H1 (cell line): ENCODE measurements around the gene NOXO1. TPM values are rescaled to one million over a fixed set of nuclear protein-coding genes. Genes with fewer than 3 reads are reported as not detected.

Experiments
- CTCF ChIA-PET: fragments of 300-600 bp; sonication (Branson Sonifier 250); formaldehyde crosslinking; loops from one replicate; lab custom pipeline; 2021; ENCODE audit not compliant: partially characterized antibody; lab: Charles Lee
- POLR2A ChIA-PET: fragments of 300-600 bp; sonication (Branson Sonifier 250); formaldehyde crosslinking; loops from one replicate; lab custom pipeline; 2021; ENCODE audit warnings: inconsistent platforms; ENCODE audit not compliant: partially characterized antibody; lab: Charles Lee
- DNase-seq, 2 experiments: peaks; one replicate each; pipeline versions ENCODE4 v3.0.0 to v3.0.0-alpha.2; 2010 to 2022; ENCODE audit warnings: low spot score in 2 of 2, low read depth in 1 of 2, mixed read lengths in 1 of 2
- FAIRE-seq: peaks from 2 replicates; lab custom pipeline; 2011; peaks lifted over from hg19 to GRCh38; lab: Jason Lieb, UNC
- H2AFZ ChIP-seq: 2 replicates; pipeline ENCODE4 v1.8.1; 2012; ENCODE audit warnings: low read length, inconsistent platforms
- H2AK5ac ChIP-seq: 2 replicates; pipeline ENCODE4 v1.6.1; 2013; ENCODE audit warnings: low read depth, low read length
- H2BK120ac ChIP-seq: replicated peaks from 2 replicates; pipeline ENCODE3; 2013; ENCODE audit warnings: low read depth, low read length, inconsistent platforms
- H2BK12ac ChIP-seq: 2 replicates; pipeline ENCODE4 v1.6.1; 2013; ENCODE audit warnings: low read depth, low read length
- H2BK15ac ChIP-seq: 2 replicates; pipeline ENCODE4 v1.6.1; 2013; ENCODE audit warnings: low read length
- H2BK20ac ChIP-seq: 2 replicates; pipeline ENCODE4 v1.6.1; 2013; ENCODE audit warnings: low read length
- H2BK5ac ChIP-seq: 2 replicates; pipeline ENCODE4 v1.6.1; 2013; ENCODE audit warnings: low read depth, low read length
- H3K14ac ChIP-seq: 2 replicates; pipeline ENCODE4 v1.6.1; 2013; ENCODE audit warnings: inconsistent platforms; ENCODE audit not compliant: insufficient read length
- H3K18ac ChIP-seq: 2 replicates; pipeline ENCODE4 v1.6.1; 2013; ENCODE audit warnings: low read length; ENCODE audit errors: extremely low read depth
- H3K23ac ChIP-seq: 2 replicates; pipeline ENCODE4 v1.6.1; 2013; ENCODE audit warnings: inconsistent platforms; ENCODE audit not compliant: insufficient read length
- H3K23me2 ChIP-seq: 2 replicates; pipeline ENCODE4 v1.6.1; 2013; ENCODE audit warnings: low read depth, low read length
- H3K27ac ChIP-seq: 2 replicates; pipeline ENCODE4 v1.6.1; 2011; ENCODE audit warnings: low read depth, low read length, inconsistent platforms
- H3K27me3 ChIP-seq, 4 experiments: replicated peaks in 1 of 4; 1 replicate in 1 of 4; 2 replicates in 3 of 4; pipeline versions ENCODE4 v1.6.1 to v1.8.1; 2011 to 2013; ENCODE audit warnings: low read length in 3 of 4, mild to moderate bottlenecking in 3 of 4, inconsistent platforms in 2 of 4, mixed read lengths in 2 of 4, moderate library complexity in 1 of 4; ENCODE audit not compliant: control insufficient read depth in 3 of 4, insufficient read depth in 3 of 4; ENCODE audit errors: extremely low read depth in 1 of 4
- H3K36me3 ChIP-seq, 4 experiments: 2 replicates each; pipeline versions ENCODE4 v1.6.1 to v1.8.1; 2011 to 2013; ENCODE audit warnings: mild to moderate bottlenecking in 4 of 4, low read length in 3 of 4, moderate library complexity in 2 of 4, control low read depth in 1 of 4, inconsistent platforms in 1 of 4; ENCODE audit not compliant: insufficient read depth in 4 of 4, control insufficient read depth in 2 of 4
- H3K4ac ChIP-seq: replicated peaks from 2 replicates; pipeline ENCODE3; 2013; ENCODE audit warnings: low read length, low read depth, mixed read lengths, inconsistent platforms; ENCODE audit not compliant: insufficient read length
- H3K4me1 ChIP-seq, 4 experiments: replicated peaks in 1 of 4; 1 replicate in 1 of 4; 2 replicates in 3 of 4; pipeline versions ENCODE4 v1.6.1 to v1.8.1; 2011 to 2013; ENCODE audit warnings: low read length in 3 of 4, inconsistent platforms in 2 of 4, mixed read lengths in 1 of 4; ENCODE audit not compliant: insufficient read depth in 4 of 4, control insufficient read depth in 3 of 4
- H3K4me2 ChIP-seq, 2 experiments: 2 replicates each; pipeline versions ENCODE4 v1.6.1 to v1.8.1; 2011 to 2013; ENCODE audit warnings: low read depth in 2 of 2, low read length in 2 of 2, control low read depth in 1 of 2, inconsistent platforms in 1 of 2, mild to moderate bottlenecking in 1 of 2; ENCODE audit not compliant: insufficient read depth in 1 of 2
- H3K4me3 ChIP-seq, 4 experiments: fragments of 200-600, 300-600 bp in 1 of 4; sonication (generic), shearing (Covaris generic), sonication (Bioruptor Twin) in 1 of 4; 2 replicates each; pipeline versions ENCODE4 v1.5.1 to v1.8.1; 2011 to 2016; ENCODE audit warnings: low read length in 4 of 4, low read depth in 3 of 4, control low read depth in 2 of 4, inconsistent platforms in 2 of 4, mild to moderate bottlenecking in 2 of 4, mixed read lengths in 1 of 4, moderate library complexity in 1 of 4; ENCODE audit not compliant: insufficient read depth in 2 of 4; ENCODE audit errors: extremely low read depth in 1 of 4
- H3K56ac ChIP-seq: replicated peaks from 2 replicates; pipeline ENCODE3; 2013; ENCODE audit warnings: low read depth, mild to moderate bottlenecking, mixed read lengths, low read length, inconsistent platforms; ENCODE audit not compliant: insufficient read length
- H3K79me1 ChIP-seq: 2 replicates; pipeline ENCODE4 v1.6.1; 2013; ENCODE audit warnings: low read depth, low read length, control low read depth
- H3K79me2 ChIP-seq, 2 experiments: 2 replicates each; pipeline versions ENCODE4 v1.6.1 to v1.8.1; 2012 to 2013; ENCODE audit warnings: low read length in 2 of 2, mild to moderate bottlenecking in 2 of 2, inconsistent platforms in 1 of 2; ENCODE audit not compliant: insufficient read depth in 2 of 2, control insufficient read depth in 1 of 2
- H3K9ac ChIP-seq, 4 experiments: replicated peaks in 1 of 4; 1 replicate in 1 of 4; 2 replicates in 3 of 4; pipeline versions ENCODE4 v1.6.1 to v1.8.1; 2011 to 2013; ENCODE audit warnings: low read depth in 3 of 4, low read length in 3 of 4, control low read depth in 2 of 4, mild to moderate bottlenecking in 2 of 4, moderate library complexity in 2 of 4, inconsistent platforms in 1 of 4; ENCODE audit errors: extremely low read depth in 1 of 4
- H3K9me3 ChIP-seq, 2 experiments: 2 replicates each; pipeline versions ENCODE4 v1.6.1 to v1.8.1; 2012 to 2013; ENCODE audit warnings: mild to moderate bottlenecking in 2 of 2, moderate library complexity in 2 of 2, control low read depth in 1 of 2, inconsistent platforms in 1 of 2, low read depth in 1 of 2, low read length in 1 of 2, mixed read lengths in 1 of 2; ENCODE audit not compliant: insufficient read depth in 2 of 2
- H4K20me1 ChIP-seq, 2 experiments: replicated peaks in 1 of 2; 2 replicates each; pipeline versions ENCODE3 to v1.8.1; 2011 to 2013; ENCODE audit warnings: inconsistent platforms in 2 of 2, low read length in 2 of 2, mild to moderate bottlenecking in 1 of 2; ENCODE audit not compliant: insufficient read depth in 2 of 2, control insufficient read depth in 1 of 2
- H4K5ac ChIP-seq: 2 replicates; pipeline ENCODE4 v1.6.1; 2013; ENCODE audit warnings: low read length, low read depth, mixed read lengths, inconsistent platforms; ENCODE audit not compliant: insufficient read length
- H4K8ac ChIP-seq: 2 replicates; pipeline ENCODE4 v1.8.0; 2013; ENCODE audit warnings: mild to moderate bottlenecking, moderate library complexity, low read length, inconsistent platforms; ENCODE audit not compliant: insufficient read depth; ENCODE audit errors: extremely low read depth
- H4K91ac ChIP-seq: replicated peaks from 2 replicates; pipeline ENCODE3; 2013; ENCODE audit warnings: low read length, mixed read lengths, inconsistent platforms; ENCODE audit not compliant: insufficient read length
- ASH2L ChIP-seq: fragments of 200-600, 300-600 bp; sonication (generic); IDR thresholded peaks from one replicate; pipeline ENCODE4 v1.7.1; 2017; ENCODE audit warnings: low read length
- CHD2 ChIP-seq: IDR thresholded peaks from 2 replicates; pipeline ENCODE4 v1.6.1; 2012; ENCODE audit warnings: low read length, improper control_type of control experiment
- CREB1 ChIP-seq: IDR thresholded peaks from 2 replicates; pipeline ENCODE4 v1.6.1; 2012; ENCODE audit warnings: inconsistent platforms
- CTCF ChIP-seq, 3 experiments: IDR thresholded peaks; 1 replicate in 2 of 3; 2 replicates in 1 of 3; pipeline versions ENCODE4 v1.5.1 to v1.6.1; 2011; ENCODE audit warnings: low read length in 3 of 3, mild to moderate bottlenecking in 3 of 3, inconsistent platforms in 2 of 3, low read depth in 1 of 3, moderate library complexity in 1 of 3; ENCODE audit not compliant: insufficient read depth in 1 of 3; ENCODE audit errors: control extremely low read depth in 1 of 3
- GABPA ChIP-seq: IDR thresholded peaks from 2 replicates; pipeline ENCODE4 v1.6.1; 2011; ENCODE audit warnings: mild to moderate bottlenecking, low read length, moderate library complexity, borderline replicate concordance; ENCODE audit not compliant: insufficient read depth
- HDAC2 ChIP-seq, 2 experiments: fragments of 300-600 bp in 1 of 2; sonication (generic) in 1 of 2; IDR thresholded peaks; 2 replicates each; pipeline ENCODE4 v1.6.1; 2011 to 2012; ENCODE audit warnings: low read depth in 2 of 2, low read length in 2 of 2, mild to moderate bottlenecking in 2 of 2, moderate library complexity in 2 of 2, borderline replicate concordance in 1 of 2, inconsistent platforms in 1 of 2
- JUND ChIP-seq: IDR thresholded peaks from 2 replicates; pipeline ENCODE4 v1.6.1; 2011; ENCODE audit warnings: mild to moderate bottlenecking, improper control_type of control experiment, low read length
- TAF1 ChIP-seq: IDR thresholded peaks from 2 replicates; pipeline ENCODE4 v1.6.1; 2011; ENCODE audit warnings: mild to moderate bottlenecking, low read depth, low read length
- USF2 ChIP-seq: IDR thresholded peaks from 2 replicates; pipeline ENCODE4 v1.6.1; 2011; ENCODE audit warnings: low read length, improper control_type of control experiment
- ZNF274 ChIP-seq: IDR thresholded peaks from 2 replicates; pipeline ENCODE4 v1.7.0; 2012; ENCODE audit warnings: low read length, borderline replicate concordance; ENCODE audit errors: extremely low read depth
- WGBS, 2 experiments: shearing (Covaris generic) in 1 of 2; methylation state at CpG; one replicate each; pipeline versions ENCODE4 v1.1.6 to v1.1.7; 2013 to 2015; ENCODE audit warnings: low lambda C conversion rate in 2 of 2, mixed read lengths in 2 of 2, inconsistent platforms in 1 of 2, low coverage in 1 of 2, missing lambda C conversion rate in 1 of 2; ENCODE audit not compliant: insufficient replicate concordance in 2 of 2, insufficient coverage in 1 of 2, insufficient read length in 1 of 2; ENCODE audit errors: extremely low coverage in 1 of 2, missing lambda C conversion rate in 1 of 2; 5-methylcytosine and 5-hydroxymethylcytosine counted together
- polyA plus RNA-seq, 7 experiments: library from polyadenylated mRNA; depleted of rRNA in 3 of 7; stranded (reverse) in 5 of 7; unstranded in 2 of 7; fragments of >200 nt in 5 of 7; fragments of 200-250 nt in 2 of 7; gene quantifications; 1 replicate in 5 of 7; 2 replicates in 1 of 7; 4 replicates in 1 of 7; pipeline versions ENCODE4 v1.2.1 to v1.2.3, GENCODE V29; 2011 to 2013; ENCODE audit warnings: missing spikeins in 2 of 7, mixed read lengths in 2 of 7
- total RNA-seq: library from RNA; stranded (reverse); fragmentation: NEBNext Ultra II Directional; extraction: Animal tissue kit (Norgen Biotek cat#: 25700); gene quantifications from 2 replicates; pipeline ENCODE4 v1.2.1, GENCODE V29; 2021

The NOXO1 gene
- total and polyA plus RNA-seq, 2 of the 8 experiments (the other 6 are each of a cell fraction or from before 2014, with no cell fraction given) = 1.3 to 2.5 TPM

GRCh38 chr16:1947369-1947670, 33.9 kb downstream of the NOXO1 start:
- Histone ChIP-seq H3K4me3 (no peak overlapping the region), H3K27me3 (no peaks in the 10 kb centered on the region; a peak in 1 of 7 replicates), H2BK5ac (no peak overlapping the region), H2BK15ac (no peak overlapping the region), H3K4me1 (peaks cover 0 to 4% (median 1%) of the 10 kb centered on the region in 4 experiments; a peak in 5 of 7 replicates), H3K23ac (no peak overlapping the region), H2BK12ac (no peak overlapping the region), H4K91ac (peak overlapping the region; percentile 42), H4K20me1 (peaks cover 0 to 4% of the 10 kb centered on the region in 2 experiments), H4K5ac (no peak overlapping the region), H3K27ac (no peak overlapping the region), H3K18ac (no peak overlapping the region), H3K14ac (no peak overlapping the region), H4K8ac (peak overlapping the region; percentile 62; the same call in 1 of the 2 replicates), H3K9me3 (no peaks in the 10 kb centered on the region), H3K36me3 (no peaks in the 10 kb centered on the region), H2AK5ac (no peak overlapping the region), H3K79me2 (no peaks in the 10 kb centered on the region), H3K23me2 (peaks cover 4% of the 10 kb centered on the region; the same call in 1 of the 2 replicates), H2BK120ac (no peak overlapping the region), H3K4ac (no peak overlapping the region), H2BK20ac (no peak overlapping the region), H3K4me2 (no peak overlapping the region), H2AFZ (no peak overlapping the region), H3K56ac (no peak overlapping the region), H3K9ac (no peak overlapping the region), H3K79me1 (no peaks in the 10 kb centered on the region)
- FAIRE-seq (no peak), DNase-seq (no peak)
- POLR2A ChIA-PET = interaction anchor here (0.8 to 11.7 kb wide), 3 partner anchors 13 to 34 kb away, joined by 3 to 336 read pairs (median 4); partner anchors contain the start of genes NDUFB10, NOXO1, RNF151 and RPL3L
- CTCF ChIA-PET = interaction anchor here (0.6 to 2.9 kb wide), 6 partner anchors 15 to 615 kb away, joined by 3 to 14 read pairs (median 4); no protein-coding TSS in a partner anchor
- 93% methylated on average over 9 of the region's 9 CpGs; no CpG with 5 or more reads in 1 of the 2 experiments for WGBS, 2 experiments
- no peak for TF ChIP-seq CREB1
- TF ChIP-seq GABPA = no peak
- no peak for TF ChIP-seq HDAC2 (IDR thresholded peaks at IDR 0.05; ENCODE audit: borderline replicate concordance in 1 of 2, low read depth in 2 of 2, low read length in 2 of 2)
- no peak for TF ChIP-seq CHD2
- TF ChIP-seq CTCF (IDR thresholded peaks at IDR 0.05; ENCODE audit: control extremely low read depth in 1 of 3, insufficient read depth in 1 of 3, low read depth in 1 of 3, low read length in 3 of 3) = no peak
- TF ChIP-seq ZNF274 = no peak
- TF ChIP-seq USF2 = no peak
- no peak for TF ChIP-seq TAF1
- no peak for TF ChIP-seq JUND
- no peak for TF ChIP-seq ASH2L
